ENCODE results near the gene MT1A. TPM values are rescaled to one million over a fixed set of nuclear protein-coding genes. Genes with fewer than 3 reads are reported as not detected.

MT1A gene
- total RNA-seq, 1 donor from 2014 or later, result not detected

- Mint-ChIP-seq H3K27ac (no peak overlapping the region), H3K27me3 (peaks cover 25% of the 10 kb centered on the region), H3K4me1 (peaks cover 27% of the 10 kb centered on the region), H3K4me3 (no peak overlapping the region), H3K36me3 (ENCODE audit: low read depth) (no peaks in the 10 kb centered on the region), H3K9me3 (no peaks in the 10 kb centered on the region)
- TF ChIP-seq CTCF (IDR thresholded peaks at IDR 0.05), result no peak
- no peak for DNase-seq
- no peak for ATAC-seq (ENCODE audit: low read depth)
- POLR2A ChIA-PET, result no interaction called here
- CTCF ChIA-PET, result no interaction called here
- intact Hi-C loops (cut with micrococcal nuclease), result no loop called here
Measured at GRCh38 chr16:56614549-56614991, 23.9 kb upstream of the MT1A start.

- CTCF ChIA-PET, result no interaction called here
- Mint-ChIP-seq H3K4me1 (peaks cover 22% of the 10 kb centered on the region), H3K4me3 (no peak overlapping the region), H3K27ac (no peak overlapping the region), H3K9me3 (no peaks in the 10 kb centered on the region), H3K36me3 (ENCODE audit: low read depth) (no peaks in the 10 kb centered on the region), H3K27me3 (peaks cover 29% of the 10 kb centered on the region)
- no peak for TF ChIP-seq CTCF (IDR thresholded peaks at IDR 0.05)
- ATAC-seq (ENCODE audit: low read depth) (no peak), DNase-seq (no peak)
- intact Hi-C loops (cut with micrococcal nuclease), result no loop called here
- POLR2A ChIA-PET, result no interaction called here
Measured at GRCh38 chr16:56615353-56615752, 23.1 kb upstream of the MT1A start.

- POLR2A ChIA-PET, result interaction anchor here (0.6 to 0.8 kb wide), 3 partner anchors 14 to 1050 kb away, joined by 3 to 8 read pairs (median 4); no protein-coding TSS in a partner anchor
- no peak for ATAC-seq (ENCODE audit: low read depth)
- H3K36me3 Mint-ChIP-seq (ENCODE audit: low read depth), result no peaks in the 10 kb centered on the region
- H3K27ac Mint-ChIP-seq, result no peak overlapping the region
- no peak for DNase-seq
- peak overlapping the region; percentile 63 for H3K4me3 Mint-ChIP-seq
- CTCF ChIA-PET, result no interaction called here
- peaks cover 31% of the 10 kb centered on the region for H3K27me3 Mint-ChIP-seq
- no peak for TF ChIP-seq CTCF (IDR thresholded peaks at IDR 0.05)
- intact Hi-C loops (cut with micrococcal nuclease), result no loop called here
- peaks cover 10% of the 10 kb centered on the region for H3K4me1 Mint-ChIP-seq
- H3K9me3 Mint-ChIP-seq, result no peaks in the 10 kb centered on the region
Measured at GRCh38 chr16:56616608-56617211, 21.8 kb upstream of the MT1A start.

- H3K36me3 Mint-ChIP-seq (ENCODE audit: low read depth), result no peaks in the 10 kb centered on the region
- peaks cover 10% of the 10 kb centered on the region for H3K4me1 Mint-ChIP-seq
- no peak overlapping the region for H3K27ac Mint-ChIP-seq
- H3K4me3 Mint-ChIP-seq, result peak overlapping the region; percentile 63
- ATAC-seq (ENCODE audit: low read depth) (peak; percentile 57), DNase-seq (no peak)
- intact Hi-C loops (cut with micrococcal nuclease), result no loop called here
- ChIA-PET POLR2A (no interaction called here), CTCF (no interaction called here)
- H3K27me3 Mint-ChIP-seq, result peaks cover 31% of the 10 kb centered on the region
- H3K9me3 Mint-ChIP-seq, result no peaks in the 10 kb centered on the region
- TF ChIP-seq CTCF (IDR thresholded peaks at IDR 0.05), result no peak
Measured at GRCh38 chr16:56617212-56618085, 21.0 kb upstream of the MT1A start.

DNA sequence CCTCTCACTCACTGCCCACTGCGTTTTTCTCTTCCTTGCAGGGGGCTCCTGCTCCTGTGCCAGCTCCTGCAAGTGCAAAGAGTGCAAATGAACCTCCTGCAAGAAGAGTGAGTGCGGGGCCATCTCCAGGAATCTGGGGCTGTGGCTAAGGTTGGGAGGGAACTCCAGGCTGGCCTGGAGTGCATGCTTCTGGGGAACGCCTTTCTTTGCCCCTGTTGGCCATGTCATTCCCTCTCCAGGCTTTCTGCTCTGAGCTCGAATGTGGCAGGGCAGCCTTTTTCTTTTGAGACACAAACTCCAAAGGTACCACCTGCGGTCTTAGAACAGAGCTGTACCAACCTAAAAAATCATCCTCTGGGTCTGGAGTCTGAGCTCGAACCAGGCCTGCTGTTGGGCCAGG, 20.3 kb upstream of the MT1A start:
- intact Hi-C loops (cut with micrococcal nuclease), result no loop called here
- H3K27me3 Mint-ChIP-seq, result peaks cover 31% of the 10 kb centered on the region
- H3K27ac Mint-ChIP-seq, result no peak overlapping the region
- no peak overlapping the region for H3K4me3 Mint-ChIP-seq
- TF ChIP-seq CTCF (IDR thresholded peaks at IDR 0.05), result no peak
- no peak for DNase-seq
- H3K4me1 Mint-ChIP-seq, result peaks cover 10% of the 10 kb centered on the region
- H3K9me3 Mint-ChIP-seq, result no peaks in the 10 kb centered on the region
- H3K36me3 Mint-ChIP-seq (ENCODE audit: low read depth), result no peaks in the 10 kb centered on the region
- ChIA-PET POLR2A (no interaction called here), CTCF (no interaction called here)
- ATAC-seq (ENCODE audit: low read depth), result no peak
